Urothelium cell line (cell line): Measurements from ENCODE around the gene PDE6D.
A peak's percentile ranks its signal among the peaks of the same experiment; 100 is the strongest.
"Not testable (repeated sequence)": the region's sequence is repeated elsewhere in the genome, so short reads cannot be mapped to it uniquely, and the experiment has no call there.

Experiments used
- DNase-seq: peaks from one replicate; pipeline ENCODE4 v3.0.0; 2011; ENCODE audit warnings: low spot score, mixed read lengths
- FAIRE-seq: peaks from 2 replicates; lab custom pipeline; 2011; peaks lifted over from hg19 to GRCh38; lab: Jason Lieb, UNC

The PDE6D gene

DNA sequence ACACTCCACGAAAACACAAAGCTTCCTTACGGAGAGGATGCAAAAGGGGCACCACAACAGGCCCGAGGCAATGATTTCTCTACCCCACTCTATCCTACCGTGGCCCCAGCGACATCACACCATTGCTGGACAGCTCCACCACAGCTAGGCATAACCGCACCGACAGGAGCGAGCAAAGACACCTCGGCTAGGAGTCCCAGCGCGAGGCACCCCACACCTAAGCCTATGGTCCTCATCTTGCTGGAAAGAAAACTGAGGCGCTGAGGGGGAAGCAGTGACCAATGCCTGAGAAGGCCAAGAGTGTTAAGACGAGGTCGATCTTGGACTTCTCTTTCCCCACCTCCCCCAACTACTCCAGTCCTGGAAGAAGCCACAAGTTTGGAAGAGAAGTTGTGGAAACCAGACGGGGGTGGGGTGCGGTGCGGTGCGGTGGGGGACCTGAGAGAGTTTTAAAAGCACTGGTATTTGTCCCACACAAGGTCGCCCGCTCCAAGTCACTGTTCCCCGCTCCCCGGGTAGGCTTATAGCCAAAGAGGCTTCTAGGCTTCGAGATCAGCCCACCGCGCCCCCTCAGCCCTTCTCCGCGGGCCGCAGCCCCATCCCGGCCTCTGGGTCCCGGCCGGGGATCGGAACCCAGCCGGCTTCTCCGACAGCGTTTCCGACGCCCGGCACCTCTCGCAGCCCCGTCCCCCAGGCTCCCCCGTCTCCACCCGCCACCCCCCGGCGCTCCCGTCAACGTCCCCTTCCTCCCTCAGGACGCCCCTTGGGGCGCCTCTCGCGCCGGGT lies 766 bp downstream of the PDE6D start:
- DNase-seq, result peak; percentile 56
- FAIRE-seq, result no peak

DNA sequence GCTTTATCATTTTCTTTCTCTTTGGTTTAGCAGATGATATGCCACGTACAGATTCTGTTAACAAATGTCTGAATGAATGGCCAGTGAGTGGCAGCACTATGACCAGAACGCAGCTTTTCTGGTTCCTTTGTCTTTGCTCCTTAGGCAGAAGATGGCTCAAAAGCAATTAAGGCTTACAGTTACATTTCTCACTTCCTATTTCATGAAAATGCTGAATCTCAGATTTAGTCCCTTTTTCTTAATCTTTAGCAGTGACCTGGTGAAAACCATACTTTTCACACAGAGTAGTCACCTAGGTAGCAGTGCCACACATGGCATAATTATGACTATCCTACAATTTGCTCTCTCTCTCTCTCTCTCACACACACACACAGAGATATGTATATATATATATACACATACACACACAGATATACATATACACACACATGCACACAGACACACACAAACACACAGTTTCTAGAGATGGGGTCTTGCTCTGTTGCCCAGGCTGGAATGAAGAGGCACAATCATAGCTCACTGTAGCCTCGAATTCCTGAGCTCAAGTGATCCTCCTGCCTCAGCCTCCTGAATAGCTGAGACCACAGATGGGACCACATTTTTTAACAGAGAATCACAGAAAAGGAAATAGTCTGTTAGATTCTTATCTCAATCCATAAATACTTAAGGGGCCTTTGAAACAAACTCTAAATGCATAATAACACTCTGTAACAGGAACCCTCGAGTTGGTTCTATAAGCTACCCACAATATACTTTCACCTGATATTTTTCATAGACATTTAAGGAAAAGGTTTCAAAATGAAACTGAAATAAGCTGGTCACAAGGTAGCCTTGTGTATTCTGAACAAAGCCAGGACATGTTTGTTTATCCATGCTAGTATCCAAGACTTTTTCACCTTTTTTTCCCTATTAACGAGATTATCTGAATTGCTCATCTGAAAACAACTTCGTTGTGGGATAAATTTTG lies 11.6 kb downstream of the PDE6D start:
- DNase-seq (no peak), FAIRE-seq (peak; percentile 79)

DNA sequence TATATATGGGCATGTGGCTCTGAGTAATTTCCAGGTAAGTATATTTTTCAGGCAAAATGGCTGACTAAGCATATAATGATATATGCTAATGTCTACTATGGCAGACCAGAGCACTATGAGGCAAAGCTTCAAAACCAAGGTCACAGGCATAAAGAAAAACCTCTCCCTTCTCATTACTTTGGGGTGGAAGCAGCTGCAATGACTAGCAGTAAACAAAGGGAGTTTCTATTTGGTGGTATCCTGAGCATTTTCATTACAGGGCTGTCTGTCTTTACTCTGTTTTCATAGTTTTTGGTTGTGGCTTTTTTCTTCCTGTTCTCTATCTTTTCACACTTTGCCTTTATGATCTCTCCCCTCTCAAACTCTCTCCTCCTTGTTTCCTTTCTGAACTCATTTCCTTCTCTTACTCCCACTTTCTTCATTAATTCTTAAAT lies 15.6 kb downstream of the PDE6D start:
- no peak for DNase-seq
- no peak for FAIRE-seq

DNA sequence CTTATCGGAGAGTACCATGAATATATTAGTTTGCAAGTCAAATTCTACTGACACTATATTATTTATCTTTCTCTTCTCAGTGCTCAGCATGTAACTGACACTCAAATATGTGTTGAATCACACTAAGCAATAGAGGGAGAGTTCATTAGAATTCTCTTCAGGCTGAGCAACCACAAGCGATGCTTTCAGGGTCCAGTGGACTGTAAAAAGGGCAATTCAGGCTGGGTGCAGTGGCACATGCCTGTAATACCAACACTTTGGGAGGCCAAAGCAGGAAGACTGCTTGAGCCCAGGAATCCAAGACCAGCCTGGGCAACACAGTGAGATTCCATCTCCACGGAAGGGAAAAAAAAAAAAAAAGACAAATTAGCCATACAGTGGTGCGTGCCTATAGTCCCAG lies 16.3 kb downstream of the PDE6D start:
- no peak for FAIRE-seq
- DNase-seq, result no peak

DNA sequence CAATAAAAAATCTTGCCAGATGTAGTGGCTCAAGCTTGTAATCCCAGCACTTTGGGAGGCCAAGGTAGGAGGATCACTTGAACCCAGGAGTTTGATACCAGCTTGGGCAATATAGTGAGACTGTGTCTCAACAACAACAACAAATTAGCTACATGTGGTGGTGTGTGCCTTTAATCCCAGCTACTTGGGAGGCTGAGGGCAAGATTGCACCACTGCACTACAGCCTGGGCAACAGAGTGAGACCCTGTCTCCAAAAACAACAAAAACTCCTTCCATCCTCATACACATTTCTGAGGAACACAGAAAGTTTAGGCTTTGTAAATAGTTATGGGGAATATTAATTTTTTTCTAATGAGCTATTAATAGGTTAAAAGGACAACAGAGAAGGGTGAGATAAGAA lies 17.0 kb downstream of the PDE6D start:
- no peak for DNase-seq
- no peak for FAIRE-seq

DNA sequence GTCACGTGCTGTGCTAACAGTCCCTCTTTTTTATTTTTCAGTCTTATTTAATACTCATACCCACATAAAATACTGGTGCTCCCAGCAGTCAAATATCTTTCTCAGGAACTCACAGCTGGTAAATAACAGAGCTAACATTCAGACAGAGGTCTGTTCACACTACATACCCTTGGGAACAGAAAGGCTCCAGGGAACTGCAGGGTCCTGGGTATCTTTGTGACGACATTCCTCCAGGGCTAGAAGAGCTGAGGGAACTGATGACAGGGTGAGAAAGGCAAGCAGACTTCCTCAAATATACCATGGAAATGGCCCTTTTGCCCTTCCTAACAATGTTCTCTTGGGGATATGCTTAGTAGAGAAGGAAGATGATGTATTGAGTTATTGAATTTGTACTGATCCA lies 19.3 kb downstream of the PDE6D start:
- FAIRE-seq (no peak), DNase-seq (no peak)

DNA sequence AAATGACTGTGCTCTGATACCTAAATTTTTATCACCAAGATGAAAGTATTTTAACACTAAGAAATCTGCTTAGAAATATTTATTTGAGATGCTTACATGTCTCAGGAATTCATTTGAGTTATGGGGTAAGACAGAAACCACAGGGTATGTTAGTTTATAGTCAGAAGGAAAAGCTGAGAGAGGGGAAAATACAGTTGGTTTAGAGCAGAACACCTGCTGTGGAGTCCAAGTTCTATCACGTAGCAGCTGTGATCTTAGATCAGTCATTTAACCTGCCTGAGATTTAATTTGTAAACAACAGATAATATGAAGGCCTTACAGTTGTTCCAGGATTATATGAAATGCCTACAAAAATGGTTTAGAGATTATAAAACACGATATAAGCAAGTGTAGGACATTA lies 29.0 kb downstream of the PDE6D start:
- no peak for FAIRE-seq

DNA sequence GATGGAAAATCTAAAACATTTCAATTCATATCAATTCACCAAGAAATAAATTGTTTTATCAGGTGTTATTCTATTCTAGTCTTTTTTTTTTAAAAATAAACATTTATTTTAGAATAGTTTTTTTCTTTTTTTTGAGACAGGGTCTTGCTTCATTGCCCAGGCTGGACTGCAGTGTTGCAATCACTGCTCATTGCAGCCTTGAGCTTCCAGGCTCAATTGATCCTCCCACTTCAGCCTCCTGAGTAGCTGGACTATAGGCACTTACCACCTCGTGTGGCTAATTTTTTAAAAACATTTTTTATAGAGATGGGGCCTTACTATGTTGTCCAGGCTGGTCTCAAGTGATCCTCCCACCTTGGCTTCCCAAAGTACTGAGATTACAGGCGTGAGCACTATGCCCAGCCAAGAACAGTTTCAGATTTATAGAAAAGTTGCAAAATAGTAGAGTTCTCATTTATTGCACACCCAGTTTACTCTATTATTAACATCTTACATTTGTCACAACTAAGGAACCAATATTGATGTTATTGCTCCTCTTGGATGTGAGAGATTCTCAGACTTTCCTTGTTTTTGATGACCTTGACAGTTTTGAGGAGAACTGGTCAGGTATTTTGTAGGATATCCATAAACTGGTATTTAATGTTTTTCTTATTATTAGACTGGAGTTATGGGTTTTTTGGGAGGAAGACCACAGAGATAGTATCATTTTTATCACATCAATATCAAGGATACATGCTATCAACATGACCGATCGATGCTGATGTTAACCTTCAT lies 29.9 kb downstream of the PDE6D start:
- DNase-seq (no peak), FAIRE-seq (no peak)

More for the DNA sequence above, 29.0 kb downstream of the PDE6D start:
- DNase-seq, result no peak

DNA sequence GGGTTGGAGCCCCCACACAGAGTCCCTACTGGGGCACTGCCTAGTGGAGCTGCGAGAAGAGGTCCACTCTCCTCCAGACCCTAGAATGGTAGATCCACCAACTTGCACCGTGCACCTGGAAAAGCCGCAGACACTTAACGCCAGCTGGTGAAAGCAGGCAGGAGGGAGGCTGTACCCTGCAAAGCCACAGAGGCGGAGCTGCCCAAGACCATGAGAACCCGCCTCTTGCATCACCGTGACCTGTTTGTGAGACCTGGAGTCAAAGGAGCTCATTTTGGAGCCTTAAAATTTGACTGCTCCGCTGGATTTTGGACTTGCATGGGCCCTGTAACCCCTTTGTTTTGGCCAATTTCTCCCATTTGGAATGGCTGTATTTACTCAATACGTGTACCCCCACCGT lies 32.1 kb downstream of the PDE6D start:
- FAIRE-seq, DNase-seq: not testable (repeated sequence)

DNA sequence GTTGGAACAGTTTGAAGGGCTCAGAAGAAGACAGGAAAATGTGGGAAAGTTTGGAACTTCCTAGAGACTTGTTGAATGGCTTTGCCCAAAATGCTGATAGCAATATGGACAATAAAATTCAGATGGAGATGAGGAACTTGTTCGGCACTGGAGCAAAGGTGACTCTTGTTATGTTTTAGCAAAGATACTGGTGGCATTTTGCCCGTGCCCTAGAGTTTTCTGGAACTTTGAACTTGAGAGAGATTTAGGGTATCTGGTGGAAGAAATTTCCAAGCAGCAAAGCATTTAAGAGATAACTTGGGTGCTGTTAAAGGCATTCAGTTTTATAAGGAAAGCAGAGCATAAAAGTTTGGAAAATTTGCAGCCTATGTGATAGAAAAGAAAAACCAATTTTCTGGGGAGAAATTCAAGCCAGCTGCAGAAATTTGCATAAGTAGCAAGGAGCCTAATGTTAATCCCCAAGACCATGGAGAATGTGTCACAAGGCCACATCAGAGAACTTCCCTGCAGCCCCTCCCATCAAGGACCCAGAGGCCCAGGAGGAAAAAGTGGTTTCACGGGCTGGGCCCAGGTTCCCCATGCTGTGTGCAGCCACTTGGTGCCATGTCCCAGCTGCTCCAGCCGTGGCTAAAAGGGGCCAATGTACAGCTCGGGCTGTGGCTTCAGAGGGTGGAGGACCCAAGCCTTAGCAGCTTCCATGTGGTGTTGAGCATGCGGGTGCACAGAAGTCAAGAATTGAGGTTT lies 32.8 kb downstream of the PDE6D start:
- DNase-seq, FAIRE-seq: not testable (repeated sequence)

DNA sequence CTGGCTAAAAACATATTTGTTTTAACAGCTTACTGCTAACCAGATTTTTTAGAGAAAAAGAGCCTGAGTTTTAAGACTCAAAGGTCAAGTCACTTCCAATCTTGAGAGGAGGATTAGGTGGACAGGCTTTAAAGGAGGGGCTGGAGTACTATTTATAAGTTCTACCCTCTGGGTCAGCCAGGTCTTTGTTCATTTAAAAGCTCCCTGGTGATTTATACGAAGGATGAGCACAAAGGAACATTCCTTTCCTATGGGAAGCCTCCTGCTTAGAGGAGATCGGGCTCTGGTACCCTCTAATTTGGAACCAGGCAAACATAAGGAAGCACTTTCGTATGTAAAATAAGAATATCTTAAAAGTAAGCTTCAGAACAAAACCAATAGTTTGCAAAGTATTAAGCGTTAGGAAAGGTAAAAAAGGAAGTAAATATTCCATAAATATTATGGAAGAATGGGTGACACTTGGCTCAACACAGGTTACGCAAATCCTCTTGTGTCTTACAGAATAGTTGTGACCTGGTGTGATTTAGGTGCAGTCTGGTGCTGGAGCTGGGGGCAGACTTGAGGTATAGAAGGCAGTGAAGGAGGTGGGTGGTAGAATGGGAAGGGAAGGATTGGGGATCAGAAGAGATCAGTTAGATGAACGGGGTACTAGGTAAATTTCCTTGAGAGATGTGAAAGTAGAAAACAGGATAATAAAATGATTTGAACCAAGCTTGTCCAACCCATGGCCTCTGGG lies 35.6 kb downstream of the PDE6D start:
- DNase-seq (no peak), FAIRE-seq (no peak)

DNA sequence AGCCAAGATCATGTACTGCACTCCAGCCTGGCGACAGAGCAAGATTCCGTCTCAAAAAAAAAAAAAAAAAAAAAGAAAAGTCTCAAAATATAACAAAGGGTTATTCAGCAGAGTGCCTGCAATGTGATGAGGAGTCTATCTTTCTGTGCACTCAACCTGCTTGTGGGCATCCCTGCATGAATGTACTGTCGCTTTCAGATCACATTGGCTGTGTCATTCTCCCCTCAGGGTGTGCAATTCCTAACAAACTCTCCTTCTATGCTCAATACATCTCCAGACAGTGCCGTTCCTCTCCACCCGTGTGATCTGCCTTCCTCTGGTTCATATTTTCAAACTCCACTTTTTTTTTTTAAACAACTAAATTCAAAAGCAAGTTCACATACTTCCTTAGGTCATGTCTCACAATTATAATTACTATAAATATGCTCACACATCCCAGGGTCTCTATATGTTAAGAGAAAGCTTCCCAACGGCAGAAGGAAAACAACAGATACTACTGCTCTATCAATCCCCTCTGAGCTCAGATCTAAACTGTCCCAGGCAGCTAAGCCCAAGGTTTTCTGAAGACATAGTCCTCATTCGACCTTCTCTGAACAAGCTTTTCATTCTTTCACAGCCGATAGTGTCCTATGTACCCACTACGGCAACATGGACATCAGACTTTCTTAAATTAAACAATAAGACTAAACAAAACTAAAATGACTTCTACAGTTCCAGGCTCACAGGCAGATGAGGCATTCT lies 37.5 kb downstream of the PDE6D start:
- DNase-seq (no peak), FAIRE-seq (no peak)

DNA sequence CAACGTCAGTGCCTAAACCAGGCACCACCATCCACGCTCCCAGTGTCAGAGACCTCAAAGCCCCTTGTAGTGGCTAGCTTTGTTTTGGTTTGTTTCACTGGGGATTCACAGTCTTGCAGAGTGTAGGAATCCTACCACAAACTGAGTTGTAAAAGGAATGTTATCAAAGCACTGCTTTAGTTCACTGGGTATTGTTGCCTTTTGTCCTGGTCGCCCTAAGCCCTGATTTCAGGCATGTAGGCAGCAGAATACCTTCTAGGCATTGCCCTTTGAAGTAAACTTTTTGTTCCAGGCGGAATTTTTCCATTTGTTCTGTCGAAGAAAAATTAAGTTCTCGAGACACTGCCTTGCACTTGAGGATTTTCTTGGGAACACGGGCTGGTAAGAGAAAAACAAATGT lies 43.3 kb downstream of the PDE6D start:
- no peak for DNase-seq
- no peak for FAIRE-seq

DNA sequence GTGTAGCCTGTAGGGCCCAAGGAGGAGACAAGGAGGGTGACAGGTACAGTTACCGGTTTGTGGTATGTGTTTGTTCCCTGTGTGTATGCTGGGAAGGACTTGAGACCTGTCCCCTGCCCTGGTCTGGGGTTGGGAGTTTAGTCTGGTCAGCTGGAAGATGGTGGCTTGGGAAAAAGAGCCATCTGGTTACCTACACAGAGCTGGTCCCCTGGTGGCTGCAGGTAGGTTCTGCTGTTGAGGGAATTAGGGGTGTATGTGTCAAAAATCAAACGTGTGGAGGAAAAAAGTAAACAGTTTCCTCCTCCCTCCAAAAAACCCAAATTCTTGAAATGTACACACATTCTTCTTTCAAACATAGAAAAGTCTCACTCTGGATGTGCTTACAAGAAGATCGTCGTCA lies 48.5 kb downstream of the PDE6D start:
- no peak for DNase-seq
- no peak for FAIRE-seq

DNA sequence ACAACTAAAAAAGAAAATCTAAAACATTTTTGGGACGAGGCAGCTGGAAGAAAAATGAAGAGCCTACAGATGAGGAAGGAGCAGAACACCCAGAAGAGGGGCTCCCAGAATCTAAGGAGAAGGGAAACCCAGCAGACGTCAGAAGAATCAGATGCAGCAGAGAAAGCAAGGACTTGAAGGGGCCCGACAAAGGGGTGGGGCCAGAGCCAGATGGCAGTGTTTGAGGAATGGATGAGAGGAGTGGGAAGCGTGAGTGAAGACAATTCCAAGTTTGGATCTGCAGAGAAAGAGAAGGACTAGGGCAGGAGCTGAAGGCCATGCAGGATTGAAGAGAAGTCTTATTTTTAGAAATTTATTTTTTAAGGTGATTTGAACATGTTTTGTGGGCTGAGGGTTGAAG lies 53.5 kb downstream of the PDE6D start:
- no peak for DNase-seq
- no peak for FAIRE-seq

DNA sequence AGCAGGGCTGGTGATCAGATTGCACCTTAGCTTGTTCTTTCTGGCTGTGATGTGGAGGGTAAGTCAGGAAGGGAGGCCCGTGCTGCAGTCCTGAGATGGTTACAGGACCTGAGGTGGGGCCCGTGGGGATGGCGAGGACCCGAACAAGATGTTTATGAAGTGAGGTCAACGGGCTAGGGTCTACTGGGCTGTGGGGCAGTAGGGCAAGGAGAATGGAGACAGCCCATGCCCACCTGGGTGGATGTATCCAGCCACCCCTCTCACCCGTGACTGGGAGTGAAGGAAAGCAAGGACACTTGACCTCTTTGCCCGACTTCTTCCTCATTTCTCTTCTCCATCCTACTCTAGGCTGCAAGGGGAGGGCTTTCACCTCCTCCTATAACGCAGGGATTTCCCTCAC lies 54.8 kb downstream of the PDE6D start:
- no peak for FAIRE-seq

DNA sequence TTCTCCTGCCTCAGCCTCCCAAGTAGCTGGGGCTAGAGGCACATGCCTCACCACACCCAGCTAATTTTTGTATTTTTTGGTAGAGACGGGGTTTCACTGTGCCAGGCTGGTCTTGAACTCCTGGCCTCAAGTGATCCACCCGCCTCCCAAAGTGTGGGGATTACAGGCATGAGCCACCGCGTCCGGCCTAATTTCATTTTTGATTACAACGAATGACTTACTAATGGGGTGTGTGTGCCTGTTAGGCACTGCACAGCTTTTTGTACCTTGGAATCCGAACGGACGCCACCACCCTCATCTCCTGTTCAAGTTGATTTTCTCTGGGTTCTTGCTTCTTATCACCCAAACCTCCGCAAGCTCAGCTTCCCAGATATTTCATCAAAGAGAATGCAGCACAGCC lies 55.6 kb downstream of the PDE6D start:
- DNase-seq, result no peak
- no peak for FAIRE-seq

More for the DNA sequence above, 54.8 kb downstream of the PDE6D start:
- DNase-seq, result no peak

DNA sequence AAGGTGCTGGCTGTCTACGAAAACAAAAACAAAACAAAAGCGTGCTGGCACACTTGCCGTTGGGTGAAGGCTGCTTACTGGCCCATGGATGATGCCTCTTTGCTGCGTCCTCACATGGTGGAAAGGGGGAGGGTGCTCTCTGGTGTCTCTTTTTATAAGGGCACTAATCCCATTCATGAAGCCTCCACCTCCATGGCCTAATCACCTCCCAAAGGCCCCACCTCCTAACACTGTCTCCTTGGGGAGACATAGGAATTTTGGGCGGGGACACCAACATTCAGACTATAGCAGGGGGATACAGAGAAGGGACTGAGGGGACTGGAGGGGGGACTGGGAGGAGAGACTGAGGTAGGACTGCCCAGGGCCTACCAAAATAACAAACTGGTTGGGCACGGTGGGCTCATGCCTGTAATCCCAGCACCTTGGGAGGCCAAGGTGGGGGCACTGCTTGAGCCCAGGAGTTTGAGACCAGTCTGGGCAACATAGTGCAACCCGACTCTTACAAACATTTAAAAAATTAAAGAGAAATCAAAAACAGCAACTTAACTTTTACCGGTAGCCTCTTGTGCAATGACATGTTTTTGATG lies 58.3 kb downstream of the PDE6D start:
- no peak for FAIRE-seq

More for the DNA sequence above, 58.3 kb downstream of the PDE6D start:
- no peak for DNase-seq
